AG09319 (cell line): Measurements from ENCODE around the gene MAEA.
"Not testable (repeated sequence)": the region's sequence is repeated elsewhere in the genome, so short reads cannot be mapped to it uniquely, and the experiment has no call there.

Source experiments
- DNase-seq: peaks from one replicate; pipeline ENCODE4 v3.0.0-alpha.2; 2010; ENCODE audit warnings: low read depth; ENCODE audit errors: extremely low read depth
- TF ChIP-seq, protein P1 (sequence below): IDR thresholded peaks from 2 replicates; pipeline ENCODE4 v1.5.1; 2011; ENCODE audit warnings: low read depth, mild to moderate bottlenecking, inconsistent platforms, low read length, moderate library complexity

MAEA gene

DNA sequence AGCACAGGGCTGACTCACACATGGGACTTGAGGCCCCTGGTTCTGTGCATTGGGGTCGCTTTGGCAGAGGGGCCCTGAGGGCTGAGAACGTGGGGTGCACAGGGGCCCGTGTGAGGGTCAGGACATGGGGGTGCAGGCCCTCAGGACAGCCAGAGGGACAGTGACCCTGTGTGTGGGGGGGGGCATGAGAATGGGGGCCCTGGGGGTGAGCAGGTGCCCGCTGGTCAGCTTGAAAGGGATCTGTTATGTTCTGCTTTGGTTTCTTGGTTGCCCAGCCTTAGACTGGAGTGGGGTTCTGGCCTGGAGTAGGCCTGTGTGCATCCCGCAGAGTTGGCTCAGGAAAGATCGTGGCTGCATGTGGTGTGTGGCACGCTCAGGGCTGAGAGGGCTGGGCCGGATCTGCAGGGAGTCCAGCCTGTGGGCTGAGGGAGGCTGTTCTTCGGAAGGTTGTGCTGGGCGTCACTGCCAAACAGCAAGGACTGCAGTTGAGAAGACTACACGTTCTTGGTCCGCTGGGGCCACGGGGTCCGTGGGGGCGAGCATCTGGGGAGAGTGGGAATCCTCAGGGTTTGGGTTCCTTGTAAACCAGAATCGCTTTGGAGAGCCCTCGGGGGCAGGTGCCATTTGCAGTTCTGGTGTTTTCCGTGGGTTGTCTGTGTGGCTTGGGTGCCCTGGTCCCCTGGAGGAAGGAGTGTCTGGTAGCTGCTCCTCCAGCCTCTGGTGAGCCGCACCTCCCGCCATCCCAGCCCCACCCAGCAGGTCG, 42.1 kb downstream of the MAEA start:
- TF ChIP-seq, protein P1, sequence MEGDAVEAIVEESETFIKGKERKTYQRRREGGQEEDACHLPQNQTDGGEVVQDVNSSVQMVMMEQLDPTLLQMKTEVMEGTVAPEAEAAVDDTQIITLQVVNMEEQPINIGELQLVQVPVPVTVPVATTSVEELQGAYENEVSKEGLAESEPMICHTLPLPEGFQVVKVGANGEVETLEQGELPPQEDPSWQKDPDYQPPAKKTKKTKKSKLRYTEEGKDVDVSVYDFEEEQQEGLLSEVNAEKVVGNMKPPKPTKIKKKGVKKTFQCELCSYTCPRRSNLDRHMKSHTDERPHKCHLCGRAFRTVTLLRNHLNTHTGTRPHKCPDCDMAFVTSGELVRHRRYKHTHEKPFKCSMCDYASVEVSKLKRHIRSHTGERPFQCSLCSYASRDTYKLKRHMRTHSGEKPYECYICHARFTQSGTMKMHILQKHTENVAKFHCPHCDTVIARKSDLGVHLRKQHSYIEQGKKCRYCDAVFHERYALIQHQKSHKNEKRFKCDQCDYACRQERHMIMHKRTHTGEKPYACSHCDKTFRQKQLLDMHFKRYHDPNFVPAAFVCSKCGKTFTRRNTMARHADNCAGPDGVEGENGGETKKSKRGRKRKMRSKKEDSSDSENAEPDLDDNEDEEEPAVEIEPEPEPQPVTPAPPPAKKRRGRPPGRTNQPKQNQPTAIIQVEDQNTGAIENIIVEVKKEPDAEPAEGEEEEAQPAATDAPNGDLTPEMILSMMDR = no peak
- DNase-seq = no peak

DNA sequence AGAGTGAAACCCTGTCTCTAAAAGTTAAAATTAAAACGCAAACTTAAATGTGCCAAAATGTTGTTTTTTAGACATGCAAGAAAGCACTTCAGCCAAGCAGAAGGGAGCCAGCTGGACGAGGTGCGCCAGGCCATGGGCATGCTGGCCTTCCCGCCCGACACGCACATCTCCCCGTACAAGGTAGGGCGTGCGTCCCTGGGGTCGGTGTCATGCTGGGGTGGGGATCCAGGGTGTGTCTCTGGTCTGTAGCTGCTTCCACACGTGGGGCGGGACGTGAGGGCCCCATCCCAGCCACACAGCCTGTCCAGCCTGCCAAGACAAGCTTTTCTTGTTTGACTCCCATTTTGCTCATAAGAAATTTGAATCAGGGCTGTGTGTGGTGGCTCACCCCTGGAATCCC, 43.0 kb downstream of the MAEA start:
- TF ChIP-seq, protein P1 = no peak

DNA sequence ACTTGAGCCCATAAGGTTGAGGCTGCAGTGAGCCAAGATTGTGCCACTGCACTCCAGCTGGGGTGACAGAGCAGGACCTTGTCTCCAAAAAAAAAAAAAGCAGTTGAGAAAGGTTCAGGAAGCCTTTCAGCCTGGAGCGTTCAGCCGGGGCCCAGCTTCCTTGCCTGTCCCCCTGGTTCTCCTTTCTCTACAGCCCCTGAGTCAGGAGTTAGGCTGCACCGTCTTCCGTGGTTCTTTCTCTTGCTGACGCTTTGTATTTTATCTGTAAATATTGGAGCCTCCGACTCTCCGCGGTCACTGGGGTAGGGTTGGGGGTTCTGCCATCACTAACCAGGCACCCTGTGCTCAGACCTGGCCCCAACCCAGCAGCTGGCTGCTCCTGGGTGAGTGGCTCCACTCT, 43.6 kb downstream of the MAEA start:
- DNase-seq = no peak
- TF ChIP-seq, protein P1 = no peak

More for the DNA sequence above, 43.0 kb downstream of the MAEA start:
- no peak for DNase-seq

- not testable (repeated sequence) for DNase-seq
Measured at GRCh38 chr4:1333851-1334578, 44.3 kb downstream of the MAEA start.

GRCh38 chr4:1334579-1334895, 44.8 kb downstream of the MAEA start:
- TF ChIP-seq, protein P1 = no peak

DNA sequence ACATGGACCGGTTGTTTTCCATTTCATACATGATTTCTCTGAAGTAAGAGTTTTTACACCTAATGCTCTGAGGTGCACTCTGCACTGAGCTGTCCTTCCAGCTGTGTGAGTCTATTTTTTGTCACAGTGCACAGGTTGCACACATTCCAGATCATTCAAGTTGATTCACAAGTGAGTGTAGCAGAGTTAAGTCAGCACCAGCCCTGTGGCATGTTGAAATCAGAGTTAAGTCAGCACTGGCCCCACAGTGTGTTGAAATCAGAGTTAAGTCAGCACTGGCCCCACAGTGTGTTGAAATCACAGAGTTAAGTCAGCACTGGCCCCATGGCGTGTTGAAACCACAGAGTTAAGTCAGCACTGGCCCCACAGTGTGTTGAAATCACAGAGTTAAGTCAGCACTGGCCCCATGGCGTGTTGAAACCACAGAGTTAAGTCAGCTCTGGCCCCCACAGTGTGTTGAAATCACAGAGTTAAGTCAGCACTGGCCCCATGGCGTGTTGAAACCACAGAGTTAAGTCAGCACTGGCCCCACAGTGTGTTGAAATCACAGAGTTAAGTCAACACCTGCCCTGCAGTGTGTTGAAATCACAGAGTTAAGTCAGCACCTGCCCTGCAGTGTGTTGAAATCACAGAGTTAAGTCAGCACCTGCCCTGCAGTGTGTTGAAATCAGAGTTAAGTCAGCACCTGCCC, 45.6 kb downstream of the MAEA start:
- DNase-seq = not testable (repeated sequence)

More at GRCh38 chr4:1334579-1334895, 44.8 kb downstream of the MAEA start:
- no peak for DNase-seq

GRCh38 chr4:1336088-1336491, 46.4 kb downstream of the MAEA start:
- TF ChIP-seq, protein P1 = no peak
- no peak for DNase-seq

DNA sequence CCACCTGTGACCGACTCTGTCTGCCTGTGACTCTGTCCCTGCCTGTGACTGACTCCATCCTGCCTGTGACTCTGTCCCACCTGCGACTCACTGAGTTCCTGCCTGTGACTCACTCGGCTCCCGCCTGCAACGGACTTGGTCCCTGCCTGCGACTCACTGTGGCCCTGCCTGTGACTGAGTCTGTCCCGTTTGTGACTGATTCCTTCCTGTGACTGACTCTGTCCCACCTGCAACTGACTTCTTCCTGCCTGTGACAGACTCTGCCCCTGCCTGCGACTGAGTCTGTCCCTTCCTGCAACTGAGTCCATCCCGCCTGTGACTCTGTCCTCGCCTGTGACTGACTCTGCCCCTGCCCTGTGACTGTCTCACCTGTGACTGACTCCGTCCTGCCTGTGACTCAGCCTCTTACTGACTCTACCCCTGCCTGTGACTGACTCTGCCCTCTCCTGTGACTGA, 47.7 kb downstream of the MAEA start:
- DNase-seq = no peak
- TF ChIP-seq, protein P1 = no peak
